SU-DHL-6 (cell line): ENCODE measurements around the gene FAM217B.

Experiments
- H2AFZ ChIP-seq: fragments of 200-600 bp; sonication (generic); 2 replicates; pipeline ENCODE4 v1.6.1; 2014; ENCODE audit warnings: low read depth, mild to moderate bottlenecking, moderate library complexity, mixed read lengths, antibody characterized with exemption, low read length; ENCODE audit not compliant: severe bottlenecking
- H3F3A ChIP-seq: fragments of 200-600 bp; shearing (Covaris generic); 2 replicates; pipeline ENCODE4 v1.6.0; 2016; ENCODE audit warnings: antibody characterized with exemption, mild to moderate bottlenecking; ENCODE audit not compliant: insufficient read depth
- H3K27ac ChIP-seq: fragments of 200-600 bp; sonication (generic); 2 replicates; pipeline ENCODE4 v1.5.1; 2016; ENCODE audit warnings: low read depth, mild to moderate bottlenecking, low read length, moderate library complexity, mixed read lengths
- H3K27me3 ChIP-seq: fragments of 200-600 bp; sonication (generic), shearing (Covaris generic); 2 replicates; pipeline ENCODE4 v1.6.0; 2014; ENCODE audit warnings: mild to moderate bottlenecking, low read length
- H3K36me3 ChIP-seq: fragments of 200-600 bp; sonication (generic); 2 replicates; pipeline ENCODE4 v1.6.1; 2014; ENCODE audit warnings: mild to moderate bottlenecking, low read length, mixed read lengths
- H3K4me2 ChIP-seq: fragments of 300-600, 200-600 bp; shearing (Covaris generic), sonication (generic); 2 replicates; pipeline ENCODE4 v1.6.0; 2014; ENCODE audit warnings: low read length, low read depth, mild to moderate bottlenecking; ENCODE audit not compliant: poor library complexity, severe bottlenecking
- H3K4me3 ChIP-seq: fragments of 200-600 bp; sonication (generic); 2 replicates; pipeline ENCODE4 v1.5.1; 2014; ENCODE audit warnings: antibody characterized with exemption, low read length, mild to moderate bottlenecking, mixed read lengths; ENCODE audit not compliant: insufficient read depth, poor library complexity, severe bottlenecking
- H3K79me2 ChIP-seq: fragments of 200-600 bp; sonication (generic); 2 replicates; pipeline ENCODE4 v1.6.1; 2014; ENCODE audit warnings: mild to moderate bottlenecking, low read length, moderate library complexity; ENCODE audit not compliant: insufficient read depth
- H3K9ac ChIP-seq: fragments of 200-600 bp; sonication (generic); 2 replicates; pipeline ENCODE4 v1.7.0; 2014; ENCODE audit warnings: mild to moderate bottlenecking, low read length
- H3K9me2 ChIP-seq: fragments of 200-600 bp; sonication (generic); replicated peaks from 2 replicates; pipeline ENCODE4 v1.6.1; 2014; ENCODE audit warnings: low read length; ENCODE audit not compliant: insufficient read depth
- H3K9me3 ChIP-seq: fragments of 200-600 bp; sonication (generic); 2 replicates; pipeline ENCODE4 v1.6.1; 2014; ENCODE audit warnings: low read length, mixed read lengths; ENCODE audit not compliant: insufficient read depth
- H4K20me1 ChIP-seq: fragments of 200-600 bp; sonication (generic); 2 replicates; pipeline ENCODE4 v1.6.1; 2014; ENCODE audit warnings: low read depth, mild to moderate bottlenecking, antibody characterized with exemption, low read length, moderate library complexity, mixed read lengths
- CTCF ChIP-seq: fragments of 200-600 bp; sonication (generic); IDR thresholded peaks from one replicate; pipeline ENCODE4 v1.5.1; 2017; ENCODE audit warnings: antibody characterized with exemption, mild to moderate bottlenecking, low read length, moderate library complexity; ENCODE audit not compliant: insufficient read depth, poor library complexity, severe bottlenecking
- EZH2phosphoT487 ChIP-seq: fragments of 200-600 bp; sonication (generic), shearing (Covaris generic); conservative IDR thresholded peaks from 2 replicates; pipeline ENCODE4 v1.6.1; 2018; ENCODE audit warnings: mild to moderate bottlenecking, antibody characterized with exemption, low read length, moderate library complexity, mixed read lengths

The FAM217B gene

GRCh38 chr20:59994697-59995122, 54.5 kb downstream of the FAM217B start:
- Histone ChIP-seq H4K20me1 (no peaks in the 10 kb centered on the region), H3F3A (no peaks in the 10 kb centered on the region), H3K9me2 (no peaks in the 10 kb centered on the region), H3K9ac (no peak overlapping the region), H3K27me3 (no peaks in the 10 kb centered on the region; the same call in 1 of the 2 replicates), H2AFZ (no peak overlapping the region), H3K4me2 (no peak overlapping the region), H3K36me3 (no peaks in the 10 kb centered on the region), H3K79me2 (no peaks in the 10 kb centered on the region), H3K9me3 (no peaks in the 10 kb centered on the region), H3K27ac (no peak overlapping the region), H3K4me3 (no peak overlapping the region)
- TF ChIP-seq EZH2phosphoT487 (no peak), CTCF (no peak)

GRCh38 chr20:59996108-59996507, 55.9 kb downstream of the FAM217B start:
- H3F3A ChIP-seq, result no peaks in the 10 kb centered on the region
- H3K79me2 ChIP-seq, result no peaks in the 10 kb centered on the region
- no peaks in the 10 kb centered on the region; the same call in 1 of the 2 replicates for H3K27me3 ChIP-seq
- H3K9me2 ChIP-seq, result no peaks in the 10 kb centered on the region
- no peaks in the 10 kb centered on the region for H4K20me1 ChIP-seq
- H3K9me3 ChIP-seq, result no peaks in the 10 kb centered on the region
- no peak overlapping the region for H2AFZ ChIP-seq
- no peak for TF ChIP-seq CTCF
- TF ChIP-seq EZH2phosphoT487, result no peak
- H3K36me3 ChIP-seq, result no peaks in the 10 kb centered on the region
- H3K4me2 ChIP-seq, result no peak overlapping the region
- no peak overlapping the region for H3K4me3 ChIP-seq
- no peak overlapping the region for H3K27ac ChIP-seq
- no peak overlapping the region for H3K9ac ChIP-seq

DNA sequence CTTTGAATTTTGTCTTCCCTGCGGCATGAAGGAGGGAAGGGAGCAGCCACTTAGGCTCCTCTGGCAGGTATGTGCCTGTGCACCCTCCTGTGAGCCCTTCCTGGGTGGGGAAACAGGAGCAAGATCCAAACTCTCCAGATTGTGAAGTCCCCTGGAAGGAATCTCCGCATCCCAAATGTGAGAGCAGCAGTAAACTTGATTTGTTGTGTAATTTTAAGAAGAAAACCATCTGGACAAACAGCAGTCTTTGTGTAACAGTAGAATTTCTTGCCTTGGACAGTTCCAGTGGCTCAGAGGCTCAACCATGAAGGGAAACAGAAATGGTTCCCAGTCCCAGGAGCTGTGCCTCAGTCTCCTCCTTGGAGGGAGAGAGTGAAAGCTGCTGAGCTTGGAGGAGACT, 57.7 kb downstream of the FAM217B start:
- H3K36me3 ChIP-seq, result no peaks in the 10 kb centered on the region

More for the DNA sequence above, 57.7 kb downstream of the FAM217B start:
- no peak for TF ChIP-seq EZH2phosphoT487
- TF ChIP-seq CTCF, result no peak
- no peaks in the 10 kb centered on the region for H4K20me1 ChIP-seq
- no peak overlapping the region for H3K9ac ChIP-seq
- no peaks in the 10 kb centered on the region for H3K79me2 ChIP-seq
- no peaks in the 10 kb centered on the region for H3K9me3 ChIP-seq
- no peaks in the 10 kb centered on the region for H3K9me2 ChIP-seq
- no peak overlapping the region for H3K4me3 ChIP-seq
- no peak overlapping the region for H3K27ac ChIP-seq
- no peak overlapping the region for H3K4me2 ChIP-seq
- H3F3A ChIP-seq, result no peaks in the 10 kb centered on the region
- no peaks in the 10 kb centered on the region; the same call in 1 of the 2 replicates for H3K27me3 ChIP-seq
- no peak overlapping the region for H2AFZ ChIP-seq
